ENCODE data around the gene GALNTL6. TPM values are rescaled to one million over a fixed set of nuclear protein-coding genes. Genes with fewer than 3 reads are reported as not detected.

The GALNTL6 gene
- total RNA-seq, 1 experiment from 2014 or later = not detected

DNA sequence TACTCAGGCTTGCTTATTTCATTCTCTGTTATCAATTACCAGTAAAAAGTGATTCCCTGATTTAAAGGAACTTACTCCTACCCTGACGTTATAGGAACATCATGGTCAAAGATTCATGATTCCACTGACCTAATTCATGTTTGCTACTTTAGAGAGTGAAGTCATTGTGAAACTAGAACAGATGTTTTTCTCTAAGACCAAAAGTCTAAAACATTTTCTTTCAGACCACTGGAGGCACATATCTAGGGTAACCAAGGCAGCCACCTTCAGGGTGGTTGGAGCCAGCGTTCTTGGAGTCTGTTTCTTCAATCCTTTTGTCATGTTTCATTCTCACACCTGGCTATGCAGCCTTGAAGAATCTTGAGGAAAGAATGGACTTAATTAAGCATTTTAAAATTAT lies 77.8 kb downstream of the GALNTL6 start:
- no peaks in the 10 kb centered on the region for H3K79me2 ChIP-seq (ENCODE audit: insufficient read depth, low read length)
- H3K27me3 ChIP-seq (ENCODE audit: insufficient read depth, low read length) = no peaks in the 10 kb centered on the region
- no peaks in the 10 kb centered on the region for H3K36me3 ChIP-seq (ENCODE audit: control insufficient read depth in 1 of 2, insufficient read depth in 2 of 2, low read length in 2 of 2)
- no peak overlapping the region for H2AFZ ChIP-seq (ENCODE audit: low read depth, low read length, poor library complexity, severe bottlenecking)
- no peaks in the 10 kb centered on the region for H3K9me2 ChIP-seq (ENCODE audit: insufficient read depth)
- ATAC-seq (no peak), DNase-seq (ENCODE audit: low read depth, low spot score) (no peak)
- H3K9ac ChIP-seq (ENCODE audit: low read length) = no peak overlapping the region
- no peaks in the 10 kb centered on the region for H3K4me1 ChIP-seq (ENCODE audit: control insufficient read depth in 1 of 2, insufficient read depth in 2 of 2, low read length in 2 of 2)
- H4K20me1 ChIP-seq (ENCODE audit: insufficient read depth) = no peaks in the 10 kb centered on the region
- TF ChIP-seq, protein P1, sequence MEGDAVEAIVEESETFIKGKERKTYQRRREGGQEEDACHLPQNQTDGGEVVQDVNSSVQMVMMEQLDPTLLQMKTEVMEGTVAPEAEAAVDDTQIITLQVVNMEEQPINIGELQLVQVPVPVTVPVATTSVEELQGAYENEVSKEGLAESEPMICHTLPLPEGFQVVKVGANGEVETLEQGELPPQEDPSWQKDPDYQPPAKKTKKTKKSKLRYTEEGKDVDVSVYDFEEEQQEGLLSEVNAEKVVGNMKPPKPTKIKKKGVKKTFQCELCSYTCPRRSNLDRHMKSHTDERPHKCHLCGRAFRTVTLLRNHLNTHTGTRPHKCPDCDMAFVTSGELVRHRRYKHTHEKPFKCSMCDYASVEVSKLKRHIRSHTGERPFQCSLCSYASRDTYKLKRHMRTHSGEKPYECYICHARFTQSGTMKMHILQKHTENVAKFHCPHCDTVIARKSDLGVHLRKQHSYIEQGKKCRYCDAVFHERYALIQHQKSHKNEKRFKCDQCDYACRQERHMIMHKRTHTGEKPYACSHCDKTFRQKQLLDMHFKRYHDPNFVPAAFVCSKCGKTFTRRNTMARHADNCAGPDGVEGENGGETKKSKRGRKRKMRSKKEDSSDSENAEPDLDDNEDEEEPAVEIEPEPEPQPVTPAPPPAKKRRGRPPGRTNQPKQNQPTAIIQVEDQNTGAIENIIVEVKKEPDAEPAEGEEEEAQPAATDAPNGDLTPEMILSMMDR (IDR thresholded peaks at IDR 0.05 in 2 of 3, conservative IDR thresholded peaks at IDR 0.05 in 1 of 3; ENCODE audit: borderline replicate concordance in 1 of 3, insufficient read depth in 1 of 3, low read depth in 2 of 3, low read length in 2 of 3) = 0 out of 6 replicates have a peak, but pooled peaks of 1 of the 3 experiments have one; percentile 9
- TF ChIP-seq SP1 (IDR thresholded peaks at IDR 0.05; ENCODE audit: low read depth) = no peak
- intact Hi-C loops (cut with micrococcal nuclease) = no loop called here
- H3K4me2 ChIP-seq (ENCODE audit: low read length) = no peak overlapping the region
- no TSS peak for BruUV-seq (replicated peaks)
- ChIA-PET CTCF (no interaction called here), POLR2A (no interaction called here), RAD21 (ENCODE audit: low non-redundant PET in 1 of 2, low total read pairs in 2 of 2, uncharacterized antibody in 2 of 2, unreplicated experiment in 2 of 2) (no interaction called here)
- H3K4me3 ChIP-seq (replicated peaks in 1 of 2; ENCODE audit: low read depth in 1 of 2, low read length in 2 of 2) = no peak overlapping the region
- no peak overlapping the region for H3K27ac ChIP-seq (ENCODE audit: low read depth, low read length)
- no peaks in the 10 kb centered on the region for H3K9me3 ChIP-seq (ENCODE audit: control insufficient read depth in 1 of 2, insufficient read depth in 1 of 2, low read depth in 1 of 2, low read length in 2 of 2)

DNA sequence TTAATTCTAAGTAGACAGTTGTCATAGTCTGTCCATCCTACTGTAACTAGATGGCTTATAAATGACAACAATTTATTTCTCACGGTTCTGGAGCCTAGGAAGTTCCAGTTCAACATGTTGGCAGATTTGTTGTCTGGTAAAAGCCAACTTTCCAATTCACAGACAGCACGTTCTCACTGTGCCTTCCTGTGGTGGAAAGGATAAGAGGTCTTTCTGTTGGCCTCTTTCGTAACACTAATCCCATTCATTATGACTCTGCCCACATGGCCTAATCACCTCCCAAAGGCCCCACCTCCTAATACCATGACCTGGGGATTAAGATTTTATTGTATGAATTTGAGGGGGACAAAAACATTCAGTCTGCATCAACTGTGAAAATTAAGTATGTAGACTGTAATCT lies 83.2 kb downstream of the GALNTL6 start:
- Histone ChIP-seq H3K27me3 (ENCODE audit: insufficient read depth, low read length) (no peaks in the 10 kb centered on the region), H3K27ac (ENCODE audit: low read depth, low read length) (no peak overlapping the region), H4K20me1 (ENCODE audit: insufficient read depth) (no peaks in the 10 kb centered on the region), H3K4me1 (ENCODE audit: control insufficient read depth in 1 of 2, insufficient read depth in 2 of 2, low read length in 2 of 2) (no peaks in the 10 kb centered on the region), H3K9me3 (ENCODE audit: control insufficient read depth in 1 of 2, insufficient read depth in 1 of 2, low read depth in 1 of 2, low read length in 2 of 2) (no peaks in the 10 kb centered on the region), H3K4me3 (replicated peaks in 1 of 2; ENCODE audit: low read depth in 1 of 2, low read length in 2 of 2) (no peak overlapping the region), H3K4me2 (ENCODE audit: low read length) (no peak overlapping the region), H3K9me2 (ENCODE audit: insufficient read depth) (no peaks in the 10 kb centered on the region; the same call in 1 of the 2 replicates), H3K79me2 (ENCODE audit: insufficient read depth, low read length) (no peaks in the 10 kb centered on the region), H3K36me3 (ENCODE audit: control insufficient read depth in 1 of 2, insufficient read depth in 2 of 2, low read length in 2 of 2) (no peaks in the 10 kb centered on the region), H2AFZ (ENCODE audit: low read depth, low read length, poor library complexity, severe bottlenecking) (peak overlapping the region; percentile 26), H3K9ac (ENCODE audit: low read length) (no peak overlapping the region)
- intact Hi-C loops (cut with micrococcal nuclease) = no loop called here
- RAD21 ChIA-PET (ENCODE audit: low non-redundant PET in 1 of 2, low total read pairs in 2 of 2, uncharacterized antibody in 2 of 2, unreplicated experiment in 2 of 2) = no interaction called here
- DNase-seq (ENCODE audit: low read depth, low spot score) = no peak
- ATAC-seq = no peak
- POLR2A ChIA-PET = no interaction called here
- CTCF ChIA-PET = no interaction called here
- BruUV-seq (replicated peaks) = no TSS peak
- TF ChIP-seq EZH2 (IDR thresholded peaks at IDR 0.05) (no peak), TCF7L2 (IDR thresholded peaks at IDR 0.05; ENCODE audit: borderline replicate concordance, extremely low read depth, insufficient read depth, insufficient read length) (no peak), EZH2phosphoT487 (IDR thresholded peaks at IDR 0.05; ENCODE audit: borderline replicate concordance) (no peak), CEBPB (IDR thresholded peaks at IDR 0.05; ENCODE audit: low read depth) (no peak), ZFX (IDR thresholded peaks at IDR 0.05) (no peak), SIN3A (IDR thresholded peaks at IDR 0.05; ENCODE audit: low read depth) (no peak), SP1 (IDR thresholded peaks at IDR 0.05; ENCODE audit: low read depth) (no peak), CBX3 (IDR thresholded peaks at IDR 0.05; ENCODE audit: low read depth) (no peak), EGR1 (IDR thresholded peaks at IDR 0.05; ENCODE audit: low read depth) (no peak), FOSL1 (IDR thresholded peaks at IDR 0.05; ENCODE audit: low read depth) (no peak)
- TF ChIP-seq, protein P2, sequence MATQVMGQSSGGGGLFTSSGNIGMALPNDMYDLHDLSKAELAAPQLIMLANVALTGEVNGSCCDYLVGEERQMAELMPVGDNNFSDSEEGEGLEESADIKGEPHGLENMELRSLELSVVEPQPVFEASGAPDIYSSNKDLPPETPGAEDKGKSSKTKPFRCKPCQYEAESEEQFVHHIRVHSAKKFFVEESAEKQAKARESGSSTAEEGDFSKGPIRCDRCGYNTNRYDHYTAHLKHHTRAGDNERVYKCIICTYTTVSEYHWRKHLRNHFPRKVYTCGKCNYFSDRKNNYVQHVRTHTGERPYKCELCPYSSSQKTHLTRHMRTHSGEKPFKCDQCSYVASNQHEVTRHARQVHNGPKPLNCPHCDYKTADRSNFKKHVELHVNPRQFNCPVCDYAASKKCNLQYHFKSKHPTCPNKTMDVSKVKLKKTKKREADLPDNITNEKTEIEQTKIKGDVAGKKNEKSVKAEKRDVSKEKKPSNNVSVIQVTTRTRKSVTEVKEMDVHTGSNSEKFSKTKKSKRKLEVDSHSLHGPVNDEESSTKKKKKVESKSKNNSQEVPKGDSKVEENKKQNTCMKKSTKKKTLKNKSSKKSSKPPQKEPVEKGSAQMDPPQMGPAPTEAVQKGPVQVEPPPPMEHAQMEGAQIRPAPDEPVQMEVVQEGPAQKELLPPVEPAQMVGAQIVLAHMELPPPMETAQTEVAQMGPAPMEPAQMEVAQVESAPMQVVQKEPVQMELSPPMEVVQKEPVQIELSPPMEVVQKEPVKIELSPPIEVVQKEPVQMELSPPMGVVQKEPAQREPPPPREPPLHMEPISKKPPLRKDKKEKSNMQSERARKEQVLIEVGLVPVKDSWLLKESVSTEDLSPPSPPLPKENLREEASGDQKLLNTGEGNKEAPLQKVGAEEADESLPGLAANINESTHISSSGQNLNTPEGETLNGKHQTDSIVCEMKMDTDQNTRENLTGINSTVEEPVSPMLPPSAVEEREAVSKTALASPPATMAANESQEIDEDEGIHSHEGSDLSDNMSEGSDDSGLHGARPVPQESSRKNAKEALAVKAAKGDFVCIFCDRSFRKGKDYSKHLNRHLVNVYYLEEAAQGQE (IDR thresholded peaks at IDR 0.05; ENCODE audit: low read depth) = no peak
- TF ChIP-seq, protein P3, sequence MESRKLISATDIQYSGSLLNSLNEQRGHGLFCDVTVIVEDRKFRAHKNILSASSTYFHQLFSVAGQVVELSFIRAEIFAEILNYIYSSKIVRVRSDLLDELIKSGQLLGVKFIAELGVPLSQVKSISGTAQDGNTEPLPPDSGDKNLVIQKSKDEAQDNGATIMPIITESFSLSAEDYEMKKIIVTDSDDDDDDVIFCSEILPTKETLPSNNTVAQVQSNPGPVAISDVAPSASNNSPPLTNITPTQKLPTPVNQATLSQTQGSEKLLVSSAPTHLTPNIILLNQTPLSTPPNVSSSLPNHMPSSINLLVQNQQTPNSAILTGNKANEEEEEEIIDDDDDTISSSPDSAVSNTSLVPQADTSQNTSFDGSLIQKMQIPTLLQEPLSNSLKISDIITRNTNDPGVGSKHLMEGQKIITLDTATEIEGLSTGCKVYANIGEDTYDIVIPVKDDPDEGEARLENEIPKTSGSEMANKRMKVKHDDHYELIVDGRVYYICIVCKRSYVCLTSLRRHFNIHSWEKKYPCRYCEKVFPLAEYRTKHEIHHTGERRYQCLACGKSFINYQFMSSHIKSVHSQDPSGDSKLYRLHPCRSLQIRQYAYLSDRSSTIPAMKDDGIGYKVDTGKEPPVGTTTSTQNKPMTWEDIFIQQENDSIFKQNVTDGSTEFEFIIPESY (IDR thresholded peaks at IDR 0.05; ENCODE audit: extremely low read depth, insufficient replicate concordance, low read length) = no peak
- TF ChIP-seq, protein P4, sequence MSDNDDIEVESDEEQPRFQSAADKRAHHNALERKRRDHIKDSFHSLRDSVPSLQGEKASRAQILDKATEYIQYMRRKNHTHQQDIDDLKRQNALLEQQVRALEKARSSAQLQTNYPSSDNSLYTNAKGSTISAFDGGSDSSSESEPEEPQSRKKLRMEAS (IDR thresholded peaks at IDR 0.05) = no peak
